Right lung (tissue), 5 donors: ENCODE measurements around the gene LONP1. TPM values are rescaled to one million over a fixed set of nuclear protein-coding genes. Genes with fewer than 3 reads are reported as not detected.

Experiments used
- DNase-seq, 2 donors: peaks; one replicate each; pipeline ENCODE4 v3.0.0-alpha.2; 2013
- polyA plus RNA-seq, 5 donors: library from polyadenylated mRNA; unstranded; fragments of 120-200 nt; gene quantifications; one replicate each; pipeline versions ENCODE4 v1.2.1 to v1.2.3, GENCODE V29; 2013; ENCODE audit warnings: inconsistent platforms in 1 of 5, low replicate concordance in 1 of 5; ENCODE audit not compliant: insufficient read length in 5 of 5, insufficient read depth in 1 of 5

LONP1 gene
- polyA plus RNA-seq, 5 donors, result 31.2 to 53.7 (median 41.7) TPM

GRCh38 chr19:5648464-5648863 is 71.5 kb downstream of the LONP1 start:
- no peak for DNase-seq

GRCh38 chr19:5646703-5647102 is 73.2 kb downstream of the LONP1 start:
- DNase-seq, result no peak

GRCh38 chr19:5645409-5645808 is 74.5 kb downstream of the LONP1 start:
- no peak for DNase-seq

GRCh38 chr19:5644037-5644436 is 75.9 kb downstream of the LONP1 start:
- DNase-seq, result no peak

- DNase-seq, result no peak
Measured at GRCh38 chr19:5643060-5643459, 76.9 kb downstream of the LONP1 start.

GRCh38 chr19:5642204-5642603 is 77.7 kb downstream of the LONP1 start:
- DNase-seq, result no peak

Other genes with a start within 250 kb of the LONP1 start
- under 1 TPM; 0.40 to 0.64 (median 0.50) TPM for gene TINCR, start 152.2 kb downstream of the LONP1 start, polyA plus RNA-seq
- 100 to 1,000 TPM in 1 of 5 donors, 10 to 100 TPM in 4; 71.8 to 106 (median 80.3) TPM for gene SAFB2, start 97.4 kb downstream of the LONP1 start, polyA plus RNA-seq
- gene SAFB, start 97.1 kb downstream of the LONP1 start, polyA plus RNA-seq, result 100 to 1,000 TPM; 150 to 201 (median 159) TPM
- 10 to 100 TPM; 24.4 to 66.9 (median 30.4) TPM for gene MICOS13, start 39.6 kb downstream of the LONP1 start, polyA plus RNA-seq
- 10 to 100 TPM in 2 of 5 donors, 1 to 10 TPM in 3; 7.5 to 11.4 (median 9.0) TPM for gene HSD11B1L, start 39.1 kb downstream of the LONP1 start, polyA plus RNA-seq
- 1,000 to 10,000 TPM in 1 of 5 donors, 100 to 1,000 TPM in 4; 697 to 1,241 (median 771) TPM for gene RPL36, start 29.9 kb downstream of the LONP1 start, polyA plus RNA-seq
- 1 to 10 TPM in 3 of 5 donors, under 1 TPM in 1, not detected in 1; 0.81 to 2.3 (median 1.8) TPM for gene CATSPERD, start 491 bp upstream of the LONP1 start, polyA plus RNA-seq
- gene PRR22, start 64.6 kb upstream of the LONP1 start, polyA plus RNA-seq, result 1 to 10 TPM; 1.1 to 2.9 (median 2.0) TPM
- gene DUS3L, start 71.0 kb upstream of the LONP1 start, polyA plus RNA-seq, result 10 to 100 TPM; 22.3 to 33.2 (median 27.3) TPM
- 1 to 10 TPM; 1.1 to 2.0 (median 1.7) TPM for gene NRTN, start 84.9 kb upstream of the LONP1 start, polyA plus RNA-seq
- gene FUT6, start 119.6 kb upstream of the LONP1 start, polyA plus RNA-seq, result under 1 TPM; 0.46 to 0.84 (median 0.71) TPM
- under 1 TPM in 4 of 5 donors, not detected in 1; 0.49 to 0.66 (median 0.61) TPM for gene FUT3, start 131.3 kb upstream of the LONP1 start, polyA plus RNA-seq
- gene FUT5, start 150.4 kb upstream of the LONP1 start, polyA plus RNA-seq, result not detected
- 100 to 1,000 TPM; 103 to 203 (median 116) TPM for gene NDUFA11, start 183.6 kb upstream of the LONP1 start, polyA plus RNA-seq
- gene VMAC, start 184.7 kb upstream of the LONP1 start, polyA plus RNA-seq, result 10 to 100 TPM in 1 of 5 donors, 1 to 10 TPM in 4; 7.3 to 10.7 (median 9.0) TPM
- gene CAPS, start 194.1 kb upstream of the LONP1 start, polyA plus RNA-seq, result 10 to 100 TPM; 13.5 to 56.0 (median 32.9) TPM